Brain microvascular endothelial cell (primary cell): ENCODE measurements around the gene RCOR2.

ENCODE experiments used
- DNase-seq: peaks from one replicate; pipeline ENCODE4 v3.0.0-alpha.2; 2020
- H3K27ac ChIP-seq: fragments of 250-450 bp; sonication (Bioruptor Pico); 2 replicates; pipeline ENCODE4 v1.5.1; 2020; ENCODE audit warnings: mild to moderate bottlenecking, moderate library complexity
- H3K27me3 ChIP-seq: fragments of 250-450 bp; sonication (Bioruptor Pico); replicated peaks from 2 replicates; pipeline ENCODE4 v1.5.1; 2020; ENCODE audit warnings: mild to moderate bottlenecking
- H3K36me3 ChIP-seq: fragments of 250-450 bp; sonication (Bioruptor Pico); replicated peaks from 2 replicates; pipeline ENCODE4 v1.5.1; 2020; ENCODE audit warnings: mild to moderate bottlenecking
- H3K4me3 ChIP-seq: 2 replicates; pipeline ENCODE4 v1.5.1; 2011; ENCODE audit warnings: low read depth, mild to moderate bottlenecking, control low read depth, low read length, moderate library complexity
- in situ Hi-C: cut with HindIII; loops from 2 replicates; pipeline ENCODE4 v1.10.0; 2017; ENCODE audit warnings: low sequenced_read_pairs, low pct_ligation_motif_present
- TF ChIP-seq, protein P1 (sequence below): IDR thresholded peaks from 2 replicates; pipeline ENCODE4 v1.5.1; 2011; ENCODE audit warnings: low read depth, mild to moderate bottlenecking, moderate library complexity, low read length, control low read depth, inconsistent platforms; ENCODE audit errors: missing control alignments

RCOR2 gene

DNA sequence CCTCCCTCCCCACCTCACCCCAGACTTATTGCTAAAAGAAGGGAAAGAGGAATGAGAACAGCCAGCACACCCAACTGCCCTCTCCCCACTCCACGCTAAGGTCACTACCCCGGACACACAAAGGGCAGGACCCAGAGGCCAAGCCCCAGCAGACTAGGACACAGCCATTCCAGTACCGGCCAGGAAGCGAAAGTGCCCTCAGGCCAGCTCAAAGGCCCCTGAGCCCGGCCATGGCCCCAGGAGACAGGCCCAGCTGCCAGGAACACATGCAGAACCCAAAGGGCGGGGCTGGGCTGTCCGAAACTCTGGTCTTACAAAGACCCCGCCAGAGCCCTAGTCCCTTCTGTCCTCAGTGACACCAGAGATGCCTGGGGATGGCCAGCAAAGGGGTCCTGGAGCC, 5.5 kb downstream of the RCOR2 start:
- no peak for DNase-seq
- Histone ChIP-seq H3K36me3 (peaks cover 24% of the 10 kb centered on the region), H3K27ac (no peak overlapping the region), H3K4me3 (no peak overlapping the region), H3K27me3 (no peaks in the 10 kb centered on the region)
- in situ Hi-C loops = no loop called here
- TF ChIP-seq, protein P1, sequence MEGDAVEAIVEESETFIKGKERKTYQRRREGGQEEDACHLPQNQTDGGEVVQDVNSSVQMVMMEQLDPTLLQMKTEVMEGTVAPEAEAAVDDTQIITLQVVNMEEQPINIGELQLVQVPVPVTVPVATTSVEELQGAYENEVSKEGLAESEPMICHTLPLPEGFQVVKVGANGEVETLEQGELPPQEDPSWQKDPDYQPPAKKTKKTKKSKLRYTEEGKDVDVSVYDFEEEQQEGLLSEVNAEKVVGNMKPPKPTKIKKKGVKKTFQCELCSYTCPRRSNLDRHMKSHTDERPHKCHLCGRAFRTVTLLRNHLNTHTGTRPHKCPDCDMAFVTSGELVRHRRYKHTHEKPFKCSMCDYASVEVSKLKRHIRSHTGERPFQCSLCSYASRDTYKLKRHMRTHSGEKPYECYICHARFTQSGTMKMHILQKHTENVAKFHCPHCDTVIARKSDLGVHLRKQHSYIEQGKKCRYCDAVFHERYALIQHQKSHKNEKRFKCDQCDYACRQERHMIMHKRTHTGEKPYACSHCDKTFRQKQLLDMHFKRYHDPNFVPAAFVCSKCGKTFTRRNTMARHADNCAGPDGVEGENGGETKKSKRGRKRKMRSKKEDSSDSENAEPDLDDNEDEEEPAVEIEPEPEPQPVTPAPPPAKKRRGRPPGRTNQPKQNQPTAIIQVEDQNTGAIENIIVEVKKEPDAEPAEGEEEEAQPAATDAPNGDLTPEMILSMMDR = no peak

DNA sequence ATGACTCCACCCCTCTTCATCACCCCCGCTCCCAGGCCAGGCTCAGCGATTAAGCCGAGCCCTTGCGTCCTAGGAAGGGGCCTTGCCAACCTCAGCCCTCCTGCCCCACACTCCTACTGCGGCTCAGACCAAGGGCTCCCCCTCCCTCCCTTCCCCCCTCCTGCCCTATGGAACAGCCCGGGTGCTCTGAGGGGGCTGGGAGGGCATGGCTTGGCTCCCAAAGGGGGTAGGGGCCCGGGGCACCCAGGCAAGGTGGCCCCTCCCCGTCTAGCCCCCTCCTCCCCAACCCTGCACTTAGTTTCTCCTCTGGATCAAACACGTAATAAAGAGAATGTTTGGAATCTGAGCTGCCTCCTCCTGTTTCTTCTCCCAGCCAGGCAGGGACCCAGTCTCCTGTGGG, 6.3 kb downstream of the RCOR2 start:
- no peak for DNase-seq
- no peak overlapping the region for H3K4me3 ChIP-seq
- peaks cover 29% of the 10 kb centered on the region for H3K36me3 ChIP-seq
- no peaks in the 10 kb centered on the region for H3K27me3 ChIP-seq
- TF ChIP-seq, protein P1 = no peak
- in situ Hi-C loops = no loop called here
- no peak overlapping the region for H3K27ac ChIP-seq

DNA sequence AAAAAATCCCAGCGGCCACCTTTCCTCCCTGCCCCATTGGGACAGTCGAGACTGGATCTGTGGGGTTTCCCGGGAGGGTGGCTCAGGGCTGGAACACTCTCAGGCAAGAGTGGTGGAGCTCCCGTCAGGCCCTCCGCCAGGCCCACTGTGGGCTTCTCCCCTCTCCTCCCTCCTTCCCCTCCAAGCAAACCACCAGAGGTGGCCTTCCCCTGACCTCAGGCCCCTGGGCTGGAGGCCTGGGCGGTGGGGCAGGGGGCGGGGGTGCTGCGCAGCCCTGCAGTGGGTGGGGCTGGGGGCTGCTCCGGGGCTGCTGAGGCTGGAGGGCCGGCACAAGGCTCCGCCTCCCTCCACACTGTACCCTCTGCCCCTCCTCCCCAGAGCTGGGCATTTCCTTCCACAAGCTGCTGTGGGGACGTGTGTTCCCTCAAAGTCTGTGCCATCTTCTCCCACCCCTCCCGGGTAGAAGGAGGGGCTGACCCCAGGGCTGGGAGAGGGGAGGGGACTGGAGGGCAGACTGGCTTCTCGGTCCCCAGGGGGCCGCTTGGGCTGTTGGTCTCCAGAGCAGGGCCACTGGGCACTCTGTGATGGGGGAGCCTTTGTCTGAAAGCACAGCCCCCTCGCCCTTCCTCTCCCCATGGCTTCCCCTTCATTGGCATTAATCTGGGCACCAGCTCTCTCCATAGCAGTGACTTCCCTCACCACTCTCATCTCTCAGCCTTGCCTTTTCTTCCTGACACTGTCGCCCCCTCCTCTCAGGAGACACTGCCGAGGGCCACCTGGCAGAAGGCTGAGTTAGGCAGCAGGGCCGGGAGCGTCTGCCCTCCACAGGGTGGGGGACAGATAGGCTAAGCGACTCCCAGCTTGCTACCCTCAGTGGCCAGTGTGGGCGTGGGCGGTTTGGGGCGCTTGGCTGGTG, 7.1 kb downstream of the RCOR2 start:
- H3K36me3 ChIP-seq = peaks cover 36% of the 10 kb centered on the region
- no peak overlapping the region for H3K27ac ChIP-seq
- in situ Hi-C loops = no loop called here
- TF ChIP-seq, protein P1 = no peak
- no peak for DNase-seq
- H3K4me3 ChIP-seq = no peak overlapping the region
- H3K27me3 ChIP-seq = no peaks in the 10 kb centered on the region

DNA sequence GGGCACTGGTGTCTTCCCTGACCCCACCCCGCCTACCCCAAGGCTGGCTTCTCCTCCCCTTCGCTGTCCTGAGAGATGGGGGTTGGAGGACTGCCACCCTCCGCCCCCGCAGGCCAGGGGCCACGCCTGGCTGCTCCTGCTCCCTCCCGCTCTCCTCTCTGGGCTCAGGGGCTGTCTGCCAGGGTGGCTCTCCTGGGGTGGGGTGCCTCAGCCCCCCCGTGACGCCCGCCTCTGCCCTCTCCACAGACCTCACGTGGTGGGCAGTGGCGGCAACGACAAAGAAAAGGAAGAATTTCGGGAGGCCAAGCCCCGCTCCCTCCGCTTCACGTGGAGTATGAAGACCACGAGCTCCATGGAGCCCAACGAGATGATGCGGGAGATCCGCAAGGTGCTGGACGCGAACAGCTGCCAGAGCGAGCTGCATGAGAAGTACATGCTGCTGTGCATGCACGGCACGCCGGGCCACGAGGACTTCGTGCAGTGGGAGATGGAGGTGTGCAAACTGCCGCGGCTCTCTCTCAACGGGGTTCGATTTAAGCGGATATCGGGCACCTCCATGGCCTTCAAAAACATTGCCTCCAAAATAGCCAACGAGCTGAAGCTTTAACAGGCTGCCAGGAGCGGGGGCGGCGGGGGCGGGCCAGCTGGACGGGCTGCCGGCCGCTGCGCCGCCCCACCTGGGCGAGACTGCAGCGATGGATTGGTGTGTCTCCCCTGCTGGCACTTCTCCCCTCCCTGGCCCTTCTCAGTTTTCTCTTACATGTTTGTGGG, 8.1 kb downstream of the RCOR2 start:
- H3K27ac ChIP-seq = no peak overlapping the region
- H3K36me3 ChIP-seq = peaks cover 45% of the 10 kb centered on the region
- H3K4me3 ChIP-seq = no peak overlapping the region
- TF ChIP-seq, protein P1 = no peak
- no peak for DNase-seq
- in situ Hi-C loops = no loop called here
- H3K27me3 ChIP-seq = no peaks in the 10 kb centered on the region

DNA sequence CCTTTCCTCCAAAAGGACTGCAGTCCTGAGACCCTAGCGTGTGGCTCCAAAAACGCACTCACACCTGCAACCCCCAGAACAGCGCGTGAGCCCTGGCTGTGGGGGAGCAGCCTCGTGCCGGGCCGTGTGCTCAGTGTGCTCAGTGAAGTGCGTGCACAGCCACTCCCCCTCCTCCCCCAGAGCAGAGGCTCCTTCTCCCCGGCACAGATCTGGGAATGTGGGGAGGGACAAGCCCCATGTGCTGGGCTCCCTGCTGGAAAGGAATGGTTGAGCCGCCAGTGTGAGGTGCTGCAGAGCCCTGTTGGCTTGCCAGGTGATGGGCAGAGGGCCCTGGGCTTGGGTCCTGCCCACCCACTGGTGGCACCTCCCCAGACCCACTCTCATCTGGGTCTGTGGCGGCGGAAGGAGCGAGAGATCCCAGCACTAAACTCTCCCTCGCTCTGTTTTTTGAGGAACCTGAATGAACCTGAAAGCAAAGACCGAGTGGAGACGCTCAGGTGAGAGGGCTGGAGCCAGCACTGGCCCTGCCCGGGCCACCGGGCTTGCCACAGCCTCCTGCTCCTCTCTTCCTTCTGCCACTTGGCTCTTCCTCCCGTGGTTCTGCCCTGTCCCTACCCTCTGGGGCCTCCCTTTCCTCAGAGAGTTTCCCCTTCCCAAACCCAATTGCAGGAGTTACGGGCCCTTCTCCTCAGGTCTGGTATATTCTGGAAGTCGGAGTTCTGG, 9.0 kb downstream of the RCOR2 start:
- TF ChIP-seq, protein P1 = no peak
- Histone ChIP-seq H3K27me3 (no peaks in the 10 kb centered on the region), H3K36me3 (peaks cover 54% of the 10 kb centered on the region), H3K4me3 (no peak overlapping the region), H3K27ac (no peak overlapping the region)
- DNase-seq = no peak
- in situ Hi-C loops = no loop called here
